Inflammatory macrophage treated with lipopolysaccharide for 1 hour (primary cell): ENCODE data around the gene PRDM16.

ENCODE experiments used
- DNase-seq, 2 donors: peaks; one replicate each; pipeline ENCODE4 v3.0.0-alpha.2; 2020 to 2022

PRDM16 gene

GRCh38 chr1:3170561-3171453 lies 101.8 kb downstream of the PRDM16 start:
- peak; percentile 5 to 20 for DNase-seq

- no peak for DNase-seq
Observed at GRCh38 chr1:3171761-3172160, 102.8 kb downstream of the PRDM16 start.

GRCh38 chr1:3172431-3173380 lies 103.7 kb downstream of the PRDM16 start:
- DNase-seq: no peak

- DNase-seq: no peak
Observed at GRCh38 chr1:3173381-3173980, 104.5 kb downstream of the PRDM16 start.

GRCh38 chr1:3174487-3175247 lies 105.7 kb downstream of the PRDM16 start:
- peak; percentile 20 to 37 for DNase-seq

GRCh38 chr1:3175486-3175885 lies 106.5 kb downstream of the PRDM16 start:
- no peak for DNase-seq

- no peak for DNase-seq
Observed at GRCh38 chr1:3176028-3176427, 107.0 kb downstream of the PRDM16 start.

GRCh38 chr1:3176820-3177219 lies 107.8 kb downstream of the PRDM16 start:
- DNase-seq: no peak

GRCh38 chr1:3178279-3178678 lies 109.3 kb downstream of the PRDM16 start:
- DNase-seq: no peak

GRCh38 chr1:3179471-3179870 lies 110.5 kb downstream of the PRDM16 start:
- no peak for DNase-seq

GRCh38 chr1:3180915-3181314 lies 111.9 kb downstream of the PRDM16 start:
- no peak for DNase-seq

- DNase-seq: no peak
Observed at GRCh38 chr1:3181956-3182355, 113.0 kb downstream of the PRDM16 start.

GRCh38 chr1:3183411-3183810 lies 114.4 kb downstream of the PRDM16 start:
- DNase-seq: no peak

- DNase-seq: no peak
Observed at GRCh38 chr1:3183813-3184212, 114.8 kb downstream of the PRDM16 start.

- no peak for DNase-seq
Observed at GRCh38 chr1:3184666-3185065, 115.7 kb downstream of the PRDM16 start.

GRCh38 chr1:3185896-3186525 lies 117.0 kb downstream of the PRDM16 start:
- no peak for DNase-seq

GRCh38 chr1:3186526-3186921 lies 117.5 kb downstream of the PRDM16 start:
- DNase-seq: no peak

- no peak for DNase-seq
Observed at GRCh38 chr1:3187415-3188149, 118.6 kb downstream of the PRDM16 start.

GRCh38 chr1:3188150-3188971 lies 119.4 kb downstream of the PRDM16 start:
- no peak for DNase-seq
